Measurements from ENCODE around the gene TEDDM1. TPM values are rescaled to one million over a fixed set of nuclear protein-coding genes. Genes with fewer than 3 reads are reported as not detected.

TEDDM1 gene
- total RNA-seq, 1 donor from 2014 or later: not detected

GRCh38 chr1:182444497-182444896 is 44.0 kb upstream of the TEDDM1 start:
- ChIA-PET CTCF (interaction anchor here (0.8 to 1.5 kb wide), 5 partner anchors 148 to 340 kb away, joined by 3 to 7 read pairs (median 4); no protein-coding TSS in a partner anchor), POLR2A (no interaction called here)
- TF ChIP-seq CTCF (IDR thresholded peaks at IDR 0.05): no peak
- Mint-ChIP-seq H3K9me3 (no peaks in the 10 kb centered on the region), H3K4me3 (no peak overlapping the region), H3K27me3 (no peaks in the 10 kb centered on the region), H3K36me3 (ENCODE audit: low read depth) (no peaks in the 10 kb centered on the region), H3K4me1 (peaks cover 4% of the 10 kb centered on the region), H3K27ac (no peak overlapping the region)
- ATAC-seq (ENCODE audit: low read depth) (no peak), DNase-seq (no peak)
- intact Hi-C loops (cut with micrococcal nuclease): no loop called here

GRCh38 chr1:182442333-182442732 is 41.9 kb upstream of the TEDDM1 start:
- intact Hi-C loops (cut with micrococcal nuclease): no loop called here
- TF ChIP-seq CTCF (IDR thresholded peaks at IDR 0.05): no peak

GRCh38 chr1:182441719-182442118 is 41.3 kb upstream of the TEDDM1 start:
- ChIA-PET CTCF (no interaction called here), POLR2A (no interaction called here)
- H3K9me3 Mint-ChIP-seq: peaks cover 4% of the 10 kb centered on the region
- H3K4me3 Mint-ChIP-seq: no peak overlapping the region
- no peaks in the 10 kb centered on the region for H3K36me3 Mint-ChIP-seq (ENCODE audit: low read depth)
- intact Hi-C loops (cut with micrococcal nuclease): no loop called here
- no peak for TF ChIP-seq CTCF (IDR thresholded peaks at IDR 0.05)
- no peak for DNase-seq
- H3K4me1 Mint-ChIP-seq: peaks cover 4% of the 10 kb centered on the region
- H3K27me3 Mint-ChIP-seq: no peaks in the 10 kb centered on the region
- ATAC-seq (ENCODE audit: low read depth): no peak
- H3K27ac Mint-ChIP-seq: no peak overlapping the region

More at GRCh38 chr1:182442333-182442732, 41.9 kb upstream of the TEDDM1 start:
- no peak for ATAC-seq (ENCODE audit: low read depth)
- peaks cover 4% of the 10 kb centered on the region for H3K4me1 Mint-ChIP-seq
- ChIA-PET CTCF (no interaction called here), POLR2A (no interaction called here)
- peaks cover 4% of the 10 kb centered on the region for H3K9me3 Mint-ChIP-seq
- no peak for DNase-seq
- H3K27ac Mint-ChIP-seq: no peak overlapping the region
- H3K36me3 Mint-ChIP-seq (ENCODE audit: low read depth): no peaks in the 10 kb centered on the region
- no peaks in the 10 kb centered on the region for H3K27me3 Mint-ChIP-seq
- H3K4me3 Mint-ChIP-seq: no peak overlapping the region

GRCh38 chr1:182438326-182438725 is 37.9 kb upstream of the TEDDM1 start:
- Mint-ChIP-seq H3K27me3 (no peaks in the 10 kb centered on the region), H3K9me3 (peaks cover 4% of the 10 kb centered on the region), H3K4me1 (no peaks in the 10 kb centered on the region), H3K27ac (no peak overlapping the region), H3K4me3 (no peak overlapping the region), H3K36me3 (ENCODE audit: low read depth) (no peaks in the 10 kb centered on the region)
- ChIA-PET POLR2A (no interaction called here), CTCF (no interaction called here)
- no peak for ATAC-seq (ENCODE audit: low read depth)
- no peak for DNase-seq
- intact Hi-C loops (cut with micrococcal nuclease): no loop called here
- TF ChIP-seq CTCF (IDR thresholded peaks at IDR 0.05): no peak

- intact Hi-C loops (cut with micrococcal nuclease): no loop called here
- DNase-seq (no peak), ATAC-seq (ENCODE audit: low read depth) (no peak)
- H3K4me3 Mint-ChIP-seq: no peak overlapping the region
- no peaks in the 10 kb centered on the region for H3K36me3 Mint-ChIP-seq (ENCODE audit: low read depth)
- peaks cover 2% of the 10 kb centered on the region for H3K4me1 Mint-ChIP-seq
- H3K9me3 Mint-ChIP-seq: peaks cover 4% of the 10 kb centered on the region
- POLR2A ChIA-PET: no interaction called here
- CTCF ChIA-PET: no interaction called here
- no peak overlapping the region for H3K27ac Mint-ChIP-seq
- no peak for TF ChIP-seq CTCF (IDR thresholded peaks at IDR 0.05)
- H3K27me3 Mint-ChIP-seq: no peaks in the 10 kb centered on the region
These were observed 33.1 kb upstream of the TEDDM1 start for GRCh38 chr1:182433580-182433979.

Measured in activated B cell treated with CpG ODN at 0.5 μM for 24 hours (primary cell).